ENCODE measurements around the gene CDC20. TPM values are rescaled to one million over a fixed set of nuclear protein-coding genes. Genes with fewer than 3 reads are reported as not detected.

CDC20 gene
- total RNA-seq, 1 donor from 2014 or later, result 15.2 TPM

DNA sequence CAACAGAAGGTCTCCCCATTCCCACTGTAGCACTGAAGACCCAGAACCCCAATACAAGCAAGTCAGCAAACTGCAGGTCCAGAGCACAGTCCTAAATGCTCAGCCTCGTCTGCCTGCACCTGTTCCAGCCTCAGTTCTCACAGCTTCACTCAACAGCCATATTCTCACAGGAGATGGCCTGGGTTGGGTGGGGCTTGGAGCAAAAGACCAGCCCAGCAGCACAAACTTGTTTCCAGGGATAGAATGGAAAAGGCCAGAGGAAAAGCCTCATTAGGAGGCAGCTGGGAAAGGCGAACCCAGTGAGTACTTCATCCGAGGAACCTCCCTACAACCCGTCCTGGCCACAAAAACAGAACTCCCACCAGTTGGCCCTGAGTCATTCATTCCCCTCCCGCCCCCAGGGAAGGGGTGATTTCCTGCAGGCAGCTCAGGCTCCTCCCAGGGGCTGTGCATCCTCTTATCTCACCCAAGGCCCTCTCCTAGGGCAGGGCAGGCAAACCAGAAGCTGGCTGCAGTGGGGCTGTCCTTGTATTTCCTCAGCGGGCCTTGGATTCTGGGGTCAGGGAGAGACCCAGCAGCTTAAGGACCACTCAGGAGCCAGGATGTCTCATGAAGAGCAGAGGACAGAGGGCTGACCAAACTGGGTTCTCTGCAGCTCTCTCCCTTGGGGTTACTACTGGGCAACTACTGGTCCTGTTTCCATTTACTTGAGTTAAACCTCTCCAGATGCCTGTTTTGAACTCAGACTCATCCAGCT, 28.6 kb upstream of the CDC20 start:
- no peaks in the 10 kb centered on the region for H3K27me3 Mint-ChIP-seq (ENCODE audit: unreplicated experiment)
- H3K36me3 Mint-ChIP-seq (ENCODE audit: unreplicated experiment), result no peaks in the 10 kb centered on the region
- peak overlapping the region; percentile 65 for H3K27ac Mint-ChIP-seq (ENCODE audit: unreplicated experiment)
- H3K4me3 Mint-ChIP-seq (ENCODE audit: unreplicated experiment), result no peak overlapping the region
- TF ChIP-seq, protein P1, sequence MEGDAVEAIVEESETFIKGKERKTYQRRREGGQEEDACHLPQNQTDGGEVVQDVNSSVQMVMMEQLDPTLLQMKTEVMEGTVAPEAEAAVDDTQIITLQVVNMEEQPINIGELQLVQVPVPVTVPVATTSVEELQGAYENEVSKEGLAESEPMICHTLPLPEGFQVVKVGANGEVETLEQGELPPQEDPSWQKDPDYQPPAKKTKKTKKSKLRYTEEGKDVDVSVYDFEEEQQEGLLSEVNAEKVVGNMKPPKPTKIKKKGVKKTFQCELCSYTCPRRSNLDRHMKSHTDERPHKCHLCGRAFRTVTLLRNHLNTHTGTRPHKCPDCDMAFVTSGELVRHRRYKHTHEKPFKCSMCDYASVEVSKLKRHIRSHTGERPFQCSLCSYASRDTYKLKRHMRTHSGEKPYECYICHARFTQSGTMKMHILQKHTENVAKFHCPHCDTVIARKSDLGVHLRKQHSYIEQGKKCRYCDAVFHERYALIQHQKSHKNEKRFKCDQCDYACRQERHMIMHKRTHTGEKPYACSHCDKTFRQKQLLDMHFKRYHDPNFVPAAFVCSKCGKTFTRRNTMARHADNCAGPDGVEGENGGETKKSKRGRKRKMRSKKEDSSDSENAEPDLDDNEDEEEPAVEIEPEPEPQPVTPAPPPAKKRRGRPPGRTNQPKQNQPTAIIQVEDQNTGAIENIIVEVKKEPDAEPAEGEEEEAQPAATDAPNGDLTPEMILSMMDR (IDR thresholded peaks at IDR 0.05), result no peak
- H3K4me1 Mint-ChIP-seq (ENCODE audit: unreplicated experiment), result peaks cover 10% of the 10 kb centered on the region
- peaks cover 14% of the 10 kb centered on the region for H3K9me3 Mint-ChIP-seq (ENCODE audit: unreplicated experiment)
- DNase-seq (ENCODE audit: extremely low spot score, unreplicated experiment), result no peak

DNA sequence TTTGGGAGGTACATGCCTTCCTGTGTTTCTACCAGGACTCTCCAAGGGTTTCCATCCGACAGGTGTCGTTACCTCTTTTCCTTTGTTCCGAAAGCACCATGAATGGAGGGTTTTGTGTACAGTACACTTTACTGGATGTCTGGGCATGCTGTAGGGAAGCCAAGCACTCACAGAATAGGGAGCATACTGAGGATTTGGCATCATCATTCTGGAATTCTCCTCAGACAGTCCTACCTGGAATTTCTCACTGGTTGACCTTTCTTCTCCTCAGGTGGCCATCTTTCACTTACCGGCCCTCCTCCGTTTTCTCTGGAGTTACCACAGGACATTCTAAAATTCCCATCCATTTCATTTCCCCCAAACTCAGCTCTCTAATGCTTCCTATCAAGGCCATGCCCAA, 27.1 kb upstream of the CDC20 start:
- peaks cover 10% of the 10 kb centered on the region for H3K4me1 Mint-ChIP-seq (ENCODE audit: unreplicated experiment)
- DNase-seq (ENCODE audit: extremely low spot score, unreplicated experiment), result no peak
- TF ChIP-seq, protein P1 (IDR thresholded peaks at IDR 0.05), result no peak
- H3K36me3 Mint-ChIP-seq (ENCODE audit: unreplicated experiment), result no peaks in the 10 kb centered on the region
- no peaks in the 10 kb centered on the region for H3K27me3 Mint-ChIP-seq (ENCODE audit: unreplicated experiment)
- peaks cover 8% of the 10 kb centered on the region for H3K9me3 Mint-ChIP-seq (ENCODE audit: unreplicated experiment)
- H3K4me3 Mint-ChIP-seq (ENCODE audit: unreplicated experiment), result no peak overlapping the region
- no peak overlapping the region for H3K27ac Mint-ChIP-seq (ENCODE audit: unreplicated experiment)

DNA sequence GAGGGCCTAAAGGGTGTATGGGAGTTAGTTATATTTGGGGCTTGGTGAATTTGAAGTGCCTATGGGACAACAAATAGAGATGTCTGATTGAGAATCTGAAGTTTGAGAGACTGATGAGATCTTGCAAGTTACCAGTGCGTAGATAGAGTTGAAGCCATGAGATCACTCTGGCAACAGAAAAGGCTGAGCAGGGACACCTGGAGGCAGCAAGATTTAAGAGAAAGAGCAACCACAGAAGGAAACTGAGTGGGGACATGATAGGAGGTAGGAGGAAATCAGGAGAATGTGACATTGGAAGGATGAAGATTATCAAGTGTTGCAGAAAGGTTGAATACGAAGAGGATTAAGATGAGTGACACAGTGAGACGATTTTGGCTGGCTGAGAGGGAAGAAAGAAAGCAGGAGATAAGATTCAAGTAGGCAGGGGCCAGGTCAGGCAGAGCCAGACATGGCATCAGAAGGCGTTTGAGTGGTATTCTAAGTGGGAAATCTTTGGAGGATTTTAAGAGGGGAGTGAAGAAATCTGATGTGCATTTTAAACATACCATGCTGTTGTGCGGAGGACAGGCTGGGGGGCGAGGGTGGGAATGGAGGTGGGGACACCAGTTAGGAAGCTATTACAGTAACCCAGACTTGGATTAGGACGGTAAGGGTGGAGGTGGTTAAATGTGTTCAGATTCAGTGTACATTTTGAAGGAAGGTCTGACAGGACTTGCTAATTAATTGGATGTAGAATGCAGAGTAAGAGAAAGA, 24.2 kb upstream of the CDC20 start:
- H3K27ac Mint-ChIP-seq (ENCODE audit: unreplicated experiment), result no peak overlapping the region
- H3K4me1 Mint-ChIP-seq (ENCODE audit: unreplicated experiment), result peaks cover 10% of the 10 kb centered on the region
- H3K9me3 Mint-ChIP-seq (ENCODE audit: unreplicated experiment), result no peaks in the 10 kb centered on the region
- no peaks in the 10 kb centered on the region for H3K27me3 Mint-ChIP-seq (ENCODE audit: unreplicated experiment)
- H3K36me3 Mint-ChIP-seq (ENCODE audit: unreplicated experiment), result no peaks in the 10 kb centered on the region
- no peak overlapping the region for H3K4me3 Mint-ChIP-seq (ENCODE audit: unreplicated experiment)
- TF ChIP-seq, protein P1 (IDR thresholded peaks at IDR 0.05), result no peak
- DNase-seq (ENCODE audit: extremely low spot score, unreplicated experiment), result no peak

DNA sequence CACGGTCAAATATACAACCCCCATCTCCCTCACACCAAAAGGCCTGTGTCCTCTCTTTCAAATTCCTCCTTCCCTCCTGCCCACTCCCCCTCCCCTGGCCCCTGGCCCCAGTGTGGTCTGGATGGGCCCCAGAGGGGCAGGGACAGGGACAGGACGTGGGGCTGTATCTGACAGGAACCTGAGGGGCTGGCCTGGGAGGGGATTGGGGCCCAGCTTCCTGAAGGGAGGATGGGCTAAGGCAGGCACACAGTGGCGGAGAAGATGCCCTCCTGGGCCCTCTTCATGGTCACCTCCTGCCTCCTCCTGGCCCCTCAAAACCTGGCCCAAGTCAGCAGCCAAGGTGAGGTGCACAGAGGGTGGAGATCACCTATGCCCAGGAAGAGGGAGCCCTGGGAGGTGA, 21.2 kb upstream of the CDC20 start, which contains the start of gene MPL:
Gene MPL, plus strand, starts transcription at position 231 of the 400 bp plus-strand sequence. Its CDS starts 31 bp downstream, at position 262.
- Mint-ChIP-seq H3K27ac (ENCODE audit: unreplicated experiment) (no peak within 1 kb of the TSS), H3K4me1 (ENCODE audit: unreplicated experiment) (no peaks in the 10 kb centered on the region), H3K27me3 (ENCODE audit: unreplicated experiment) (peaks cover 3% of the 10 kb centered on the region), H3K9me3 (ENCODE audit: unreplicated experiment) (no peaks in the 10 kb centered on the region), H3K36me3 (ENCODE audit: unreplicated experiment) (no peaks in the 10 kb centered on the region), H3K4me3 (ENCODE audit: unreplicated experiment) (no peak within 1 kb of the TSS)
- TF ChIP-seq, protein P1 (IDR thresholded peaks at IDR 0.05), result no peak
- no peak for DNase-seq (ENCODE audit: extremely low spot score, unreplicated experiment)

DNA sequence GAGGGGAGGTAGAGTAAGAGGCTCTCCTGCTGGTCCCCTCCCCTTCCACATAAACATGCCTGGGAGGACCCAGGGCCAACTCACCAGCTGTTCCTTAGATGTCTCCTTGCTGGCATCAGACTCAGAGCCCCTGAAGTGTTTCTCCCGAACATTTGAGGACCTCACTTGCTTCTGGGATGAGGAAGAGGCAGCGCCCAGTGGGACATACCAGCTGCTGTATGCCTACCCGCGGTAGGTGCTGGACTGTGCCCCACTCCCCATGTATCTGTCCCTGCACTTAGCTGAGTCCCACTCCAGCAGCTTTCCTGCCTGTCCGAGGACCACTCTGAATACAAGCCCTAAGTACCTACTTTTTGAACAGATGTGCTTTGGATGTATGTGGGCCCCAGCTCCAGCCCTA, 20.8 kb upstream of the CDC20 start:
- Mint-ChIP-seq H3K9me3 (ENCODE audit: unreplicated experiment) (no peaks in the 10 kb centered on the region), H3K4me1 (ENCODE audit: unreplicated experiment) (no peaks in the 10 kb centered on the region), H3K27ac (ENCODE audit: unreplicated experiment) (no peak overlapping the region), H3K4me3 (ENCODE audit: unreplicated experiment) (no peak overlapping the region), H3K27me3 (ENCODE audit: unreplicated experiment) (peaks cover 3% of the 10 kb centered on the region), H3K36me3 (ENCODE audit: unreplicated experiment) (no peaks in the 10 kb centered on the region)
- TF ChIP-seq, protein P1 (IDR thresholded peaks at IDR 0.05), result no peak
- no peak for DNase-seq (ENCODE audit: extremely low spot score, unreplicated experiment)

Measured in osteocyte (in vitro differentiated cells).